ENCODE measurements around the gene HAUS3.

DNA sequence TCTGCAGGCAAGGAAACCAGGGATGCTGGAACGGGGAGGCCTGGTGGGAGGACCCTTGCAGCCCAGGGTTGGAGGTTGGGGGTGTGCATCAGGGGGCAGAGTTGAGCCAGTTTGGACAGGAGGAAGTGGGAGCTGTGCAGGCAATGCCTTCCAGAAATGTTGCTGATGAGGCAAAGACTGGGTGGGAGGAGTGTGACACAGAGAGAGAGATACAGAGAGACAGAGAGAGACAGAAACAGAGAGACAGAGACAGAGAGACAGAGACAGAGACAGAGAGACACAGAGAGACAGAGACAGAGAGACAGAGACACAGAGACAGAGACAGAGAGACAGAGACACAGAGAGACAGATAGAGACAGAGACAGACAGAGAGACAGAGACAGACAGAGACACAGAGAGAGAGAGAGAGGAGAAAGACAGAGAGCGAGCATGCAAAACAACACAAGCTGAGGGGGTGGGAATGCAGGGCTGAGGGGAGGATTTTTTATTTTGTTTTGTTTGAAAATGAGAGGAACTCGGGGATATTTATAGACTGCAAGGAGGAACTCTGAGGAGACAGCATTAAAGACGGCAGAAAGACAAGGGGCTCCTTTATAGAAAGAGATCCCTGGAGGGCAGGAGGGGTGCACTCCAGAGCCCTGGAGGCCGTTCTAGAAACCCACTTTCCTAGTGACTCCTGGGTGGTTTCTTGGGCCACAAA is 1.9 kb upstream of the HAUS3 start:
- TF ChIP-seq, protein P1, sequence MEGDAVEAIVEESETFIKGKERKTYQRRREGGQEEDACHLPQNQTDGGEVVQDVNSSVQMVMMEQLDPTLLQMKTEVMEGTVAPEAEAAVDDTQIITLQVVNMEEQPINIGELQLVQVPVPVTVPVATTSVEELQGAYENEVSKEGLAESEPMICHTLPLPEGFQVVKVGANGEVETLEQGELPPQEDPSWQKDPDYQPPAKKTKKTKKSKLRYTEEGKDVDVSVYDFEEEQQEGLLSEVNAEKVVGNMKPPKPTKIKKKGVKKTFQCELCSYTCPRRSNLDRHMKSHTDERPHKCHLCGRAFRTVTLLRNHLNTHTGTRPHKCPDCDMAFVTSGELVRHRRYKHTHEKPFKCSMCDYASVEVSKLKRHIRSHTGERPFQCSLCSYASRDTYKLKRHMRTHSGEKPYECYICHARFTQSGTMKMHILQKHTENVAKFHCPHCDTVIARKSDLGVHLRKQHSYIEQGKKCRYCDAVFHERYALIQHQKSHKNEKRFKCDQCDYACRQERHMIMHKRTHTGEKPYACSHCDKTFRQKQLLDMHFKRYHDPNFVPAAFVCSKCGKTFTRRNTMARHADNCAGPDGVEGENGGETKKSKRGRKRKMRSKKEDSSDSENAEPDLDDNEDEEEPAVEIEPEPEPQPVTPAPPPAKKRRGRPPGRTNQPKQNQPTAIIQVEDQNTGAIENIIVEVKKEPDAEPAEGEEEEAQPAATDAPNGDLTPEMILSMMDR (conservative IDR thresholded peaks at IDR 0.05; ENCODE audit: low read length) = peak; percentile 78
- no peak for TF ChIP-seq EZH2phosphoT487 (IDR thresholded peaks at IDR 0.05; ENCODE audit: borderline replicate concordance, low read depth, low read length)

Measured in OCI-LY7 (cell line).